Measurements from ENCODE around the gene BCR. TPM values are rescaled to one million over a fixed set of nuclear protein-coding genes. Genes with fewer than 3 reads are reported as not detected.
A peak's percentile ranks its signal among the peaks of the same experiment; 100 is the strongest.
"Not testable (repeated sequence)": the region's sequence is repeated elsewhere in the genome, so short reads cannot be mapped to it uniquely, and the experiment has no call there.

BCR gene
- total RNA-seq, 1 experiment from 2014 or later, result 129 TPM

DNA sequence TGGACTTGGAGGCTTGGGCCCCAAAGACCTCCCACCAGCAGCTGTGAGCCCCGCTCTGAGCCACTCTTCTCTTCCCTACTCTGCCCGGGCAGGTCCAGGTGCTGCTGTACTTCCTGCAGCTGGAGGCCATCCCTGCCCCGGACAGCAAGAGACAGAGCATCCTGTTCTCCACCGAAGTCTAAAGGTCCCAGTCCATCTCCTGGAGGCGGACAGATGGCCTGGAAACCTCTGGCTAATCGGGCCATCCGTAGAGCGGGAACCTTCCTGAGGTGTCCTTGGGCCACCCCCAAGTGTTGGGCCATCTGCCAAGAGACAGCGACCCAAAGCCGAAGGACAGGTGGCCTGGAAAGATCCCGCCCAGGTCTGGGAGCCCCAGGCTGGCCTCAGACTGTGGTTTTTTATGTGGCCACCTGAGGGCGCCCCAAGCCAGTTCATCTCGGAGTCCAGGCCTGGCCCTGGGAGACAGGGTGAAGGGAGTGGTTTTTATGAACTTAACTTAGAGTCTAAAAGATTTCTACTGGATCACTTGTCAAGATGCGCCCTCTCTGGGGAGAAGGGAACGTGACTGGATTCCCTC is 135.1 kb downstream of the BCR start:
- peaks cover 3% of the 10 kb centered on the region for H3K4me1 Mint-ChIP-seq
- no peaks in the 10 kb centered on the region for H3K9me3 Mint-ChIP-seq
- H3K27me3 Mint-ChIP-seq (ENCODE audit: low read depth), result no peaks in the 10 kb centered on the region
- TF ChIP-seq SMAD3 (CRISPR knock-in tag; IDR thresholded peaks at IDR 0.05; ENCODE audit: borderline replicate concordance) (no peak), PRRX2 (CRISPR knock-in tag; IDR thresholded peaks at IDR 0.05) (no peak), TCF7 (CRISPR knock-in tag; IDR thresholded peaks at IDR 0.05; ENCODE audit: low read depth) (no peak)
- TF ChIP-seq, protein P1, sequence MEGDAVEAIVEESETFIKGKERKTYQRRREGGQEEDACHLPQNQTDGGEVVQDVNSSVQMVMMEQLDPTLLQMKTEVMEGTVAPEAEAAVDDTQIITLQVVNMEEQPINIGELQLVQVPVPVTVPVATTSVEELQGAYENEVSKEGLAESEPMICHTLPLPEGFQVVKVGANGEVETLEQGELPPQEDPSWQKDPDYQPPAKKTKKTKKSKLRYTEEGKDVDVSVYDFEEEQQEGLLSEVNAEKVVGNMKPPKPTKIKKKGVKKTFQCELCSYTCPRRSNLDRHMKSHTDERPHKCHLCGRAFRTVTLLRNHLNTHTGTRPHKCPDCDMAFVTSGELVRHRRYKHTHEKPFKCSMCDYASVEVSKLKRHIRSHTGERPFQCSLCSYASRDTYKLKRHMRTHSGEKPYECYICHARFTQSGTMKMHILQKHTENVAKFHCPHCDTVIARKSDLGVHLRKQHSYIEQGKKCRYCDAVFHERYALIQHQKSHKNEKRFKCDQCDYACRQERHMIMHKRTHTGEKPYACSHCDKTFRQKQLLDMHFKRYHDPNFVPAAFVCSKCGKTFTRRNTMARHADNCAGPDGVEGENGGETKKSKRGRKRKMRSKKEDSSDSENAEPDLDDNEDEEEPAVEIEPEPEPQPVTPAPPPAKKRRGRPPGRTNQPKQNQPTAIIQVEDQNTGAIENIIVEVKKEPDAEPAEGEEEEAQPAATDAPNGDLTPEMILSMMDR (IDR thresholded peaks at IDR 0.05), result peak; percentile 50; the same call in 1 of the 2 replicates
- ATAC-seq (peak; percentile 78), DNase-seq (ENCODE audit: low spot score) (peak; percentile 83)
- CTCF ChIA-PET, result interaction anchor here (1.1 to 2.2 kb wide), 4 partner anchors 61 to 158 kb away, joined by 3 to 14 read pairs (median 8); no protein-coding TSS in a partner anchor
- peak overlapping the region; percentile 57; the same call in 1 of the 2 replicates for H3K27ac Mint-ChIP-seq
- POLR2A ChIA-PET, result no interaction called here
- peaks cover 11% of the 10 kb centered on the region for H3K36me3 Mint-ChIP-seq
- H3K4me3 Mint-ChIP-seq, result no peak overlapping the region

DNA sequence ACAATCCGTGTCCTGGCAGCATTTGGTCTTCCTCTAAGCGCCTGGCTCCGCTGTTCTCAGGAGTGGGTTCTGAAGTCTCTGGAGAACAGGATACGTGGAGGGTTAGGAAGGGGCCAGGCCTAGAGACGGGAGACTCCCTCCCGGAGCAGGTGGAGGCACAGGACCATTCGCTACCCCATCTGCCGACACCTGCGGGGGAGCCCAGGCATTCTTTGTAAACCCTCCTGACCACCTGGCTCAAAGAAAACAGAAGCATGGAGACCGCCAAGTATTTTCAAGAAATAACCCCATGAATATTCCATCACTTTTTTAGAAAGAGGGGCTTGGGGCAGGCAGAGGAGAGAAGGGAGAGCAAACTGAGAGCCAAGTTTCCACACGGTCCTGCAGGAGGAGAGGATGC is 136.3 kb downstream of the BCR start:
- H3K4me1 Mint-ChIP-seq; H3K9me3 Mint-ChIP-seq; DNase-seq (ENCODE audit: low spot score); H3K4me3 Mint-ChIP-seq; H3K27ac Mint-ChIP-seq; H3K27me3 Mint-ChIP-seq (ENCODE audit: low read depth); CTCF ChIA-PET; ATAC-seq; POLR2A ChIA-PET: not testable (repeated sequence)
- H3K36me3 Mint-ChIP-seq, result peaks cover 11% of the 10 kb centered on the region

DNA sequence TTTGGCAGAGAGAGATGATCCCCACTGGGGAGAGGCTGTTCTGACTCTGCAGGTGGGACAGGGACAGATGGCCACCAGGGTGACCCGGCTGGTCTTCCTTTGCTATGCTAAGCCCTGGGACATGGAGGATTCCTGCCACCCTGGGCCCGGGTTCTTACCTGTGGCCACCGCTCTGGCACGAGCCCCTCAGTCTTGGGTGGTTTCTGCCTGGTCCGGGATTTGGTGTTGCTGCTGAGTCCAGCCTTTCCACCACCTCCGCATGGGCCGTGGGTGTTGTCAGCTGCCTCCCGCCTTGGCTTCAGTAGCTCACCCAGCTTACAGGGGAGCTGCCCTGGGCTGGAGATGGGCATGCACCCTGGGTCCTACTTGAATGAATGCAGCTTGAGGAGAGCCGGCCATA is 138.0 kb downstream of the BCR start:
- H3K27ac Mint-ChIP-seq; H3K4me3 Mint-ChIP-seq; POLR2A ChIA-PET; H3K9me3 Mint-ChIP-seq; DNase-seq (ENCODE audit: low spot score); H3K27me3 Mint-ChIP-seq (ENCODE audit: low read depth); H3K4me1 Mint-ChIP-seq; CTCF ChIA-PET; ATAC-seq: not testable (repeated sequence)
- H3K36me3 Mint-ChIP-seq, result peaks cover 11% of the 10 kb centered on the region

DNA sequence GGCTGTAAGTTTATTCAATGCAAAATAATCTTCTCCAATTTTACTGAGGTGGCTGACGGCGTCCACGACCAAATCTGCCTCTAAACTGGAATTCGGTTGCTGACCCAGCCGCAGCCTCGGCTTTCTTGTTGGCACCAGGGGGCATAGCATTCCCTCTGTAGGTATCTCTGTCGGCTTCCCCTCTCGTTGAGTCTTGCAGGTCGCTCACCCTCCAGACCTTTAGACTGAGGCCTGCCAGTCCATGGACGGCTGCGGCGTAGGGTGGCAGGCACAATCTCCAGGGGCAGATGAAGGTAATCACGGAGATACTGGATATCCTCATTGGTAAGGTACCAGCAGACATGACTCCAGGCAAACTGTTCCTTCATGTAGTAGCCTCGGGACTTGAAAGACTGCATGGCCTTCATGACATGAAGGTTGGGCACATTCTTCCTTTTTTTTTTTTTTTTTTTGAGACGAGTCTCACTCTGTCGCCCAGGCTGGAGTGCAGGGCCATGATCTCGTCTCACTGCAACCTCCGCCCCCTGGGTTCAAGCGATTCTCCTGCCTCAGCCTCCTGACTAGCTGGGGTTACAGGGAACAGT is 142.3 kb downstream of the BCR start:
- DNase-seq (ENCODE audit: low spot score), result peak; percentile 50
- peaks cover 14% of the 10 kb centered on the region for H3K4me1 Mint-ChIP-seq
- H3K27me3 Mint-ChIP-seq (ENCODE audit: low read depth); H3K4me3 Mint-ChIP-seq; H3K36me3 Mint-ChIP-seq; H3K9me3 Mint-ChIP-seq; H3K27ac Mint-ChIP-seq; ATAC-seq; POLR2A ChIA-PET: not testable (repeated sequence)
- CTCF ChIA-PET, result interaction anchor here (0.7 to 3.4 kb wide), 3 partner anchors 63 to 269 kb away, joined by 4 to 28 read pairs (median 4); no protein-coding TSS in a partner anchor

DNA sequence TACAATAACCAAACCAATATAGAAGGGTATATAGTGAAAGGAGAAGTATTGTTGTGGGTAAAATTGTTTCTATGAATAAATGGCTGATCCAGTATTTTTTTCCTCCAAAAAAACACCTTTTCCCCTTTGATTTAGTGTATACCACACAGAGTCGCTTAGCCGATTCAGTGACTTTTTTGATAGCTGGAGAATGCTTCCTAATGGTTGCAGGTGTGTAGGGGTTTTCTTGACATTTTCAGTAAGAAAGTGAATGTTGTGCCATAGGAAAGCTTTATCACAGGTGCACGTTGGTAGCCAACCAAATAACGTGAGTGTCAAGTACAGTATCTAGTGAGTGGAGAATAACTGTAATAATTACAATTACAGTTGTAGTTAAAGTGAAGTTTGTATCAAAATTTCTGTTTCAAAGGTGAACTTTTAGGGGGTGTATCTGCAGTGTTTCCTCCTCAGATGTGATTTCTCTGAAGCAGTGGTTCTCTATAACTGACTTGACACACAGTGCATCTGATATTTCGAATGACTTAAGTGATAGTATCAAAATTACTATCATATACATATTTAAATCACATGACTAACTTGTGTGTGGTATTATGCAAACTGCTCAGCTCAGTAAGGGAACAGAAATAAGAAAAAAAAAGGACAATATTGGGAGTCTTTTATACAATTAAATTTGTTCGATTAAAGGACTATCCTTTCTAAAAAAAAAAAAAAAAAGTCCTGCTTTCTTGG is 143.8 kb downstream of the BCR start:
- H3K27me3 Mint-ChIP-seq (ENCODE audit: low read depth); H3K27ac Mint-ChIP-seq; H3K4me3 Mint-ChIP-seq; DNase-seq (ENCODE audit: low spot score); H3K9me3 Mint-ChIP-seq; H3K36me3 Mint-ChIP-seq; ATAC-seq; POLR2A ChIA-PET: not testable (repeated sequence)
- peaks cover 14% of the 10 kb centered on the region for H3K4me1 Mint-ChIP-seq
- CTCF ChIA-PET, result interaction anchor here (0.6 to 3.4 kb wide), 4 partner anchors 62 to 519 kb away, joined by 3 to 28 read pairs (median 8); no protein-coding TSS in a partner anchor

DNA sequence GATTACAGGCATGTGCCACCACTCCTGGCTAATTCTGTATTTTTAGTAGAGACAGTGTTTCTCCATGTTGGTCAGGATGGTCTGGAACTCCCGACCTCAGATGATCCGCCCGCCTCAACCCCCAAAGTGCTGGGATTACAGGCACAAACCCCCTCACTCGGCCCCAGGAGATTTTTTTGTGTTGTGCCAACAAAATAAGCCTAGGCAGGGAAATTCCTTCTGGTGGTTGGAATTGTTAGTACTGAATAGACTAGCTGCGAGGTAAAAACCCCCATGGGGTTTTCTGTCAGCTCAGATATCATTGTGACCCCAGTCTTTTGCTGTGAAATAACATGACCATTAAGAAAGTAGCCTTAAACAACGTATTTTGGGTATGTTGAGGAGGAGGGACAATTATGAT is 144.9 kb downstream of the BCR start:
- Mint-ChIP-seq H3K4me1 (peaks cover 14% of the 10 kb centered on the region), H3K9me3 (no peaks in the 10 kb centered on the region), H3K27ac (no peak overlapping the region), H3K27me3 (ENCODE audit: low read depth) (no peaks in the 10 kb centered on the region), H3K4me3 (no peak overlapping the region), H3K36me3 (no peaks in the 10 kb centered on the region)
- no peak for ATAC-seq
- CTCF ChIA-PET, result interaction anchor here (1.0 to 1.2 kb wide), 3 partner anchors 60 to 266 kb away, joined by 3 to 13 read pairs (median 3); partner anchors contain the start of gene RAB36
- DNase-seq (ENCODE audit: low spot score), result no peak
- POLR2A ChIA-PET, result no interaction called here
- TF ChIP-seq ZNF138 (CRISPR knock-in tag; conservative IDR thresholded peaks at IDR 0.05) (no peak), GABPB1 (CRISPR knock-in tag; IDR thresholded peaks at IDR 0.05) (no peak), SMAD4 (CRISPR knock-in tag; IDR thresholded peaks at IDR 0.05) (no peak), TEAD1 (CRISPR knock-in tag; IDR thresholded peaks at IDR 0.05) (no peak), CREM (CRISPR knock-in tag; IDR thresholded peaks at IDR 0.05) (no peak)
- TF ChIP-seq, protein P2, sequence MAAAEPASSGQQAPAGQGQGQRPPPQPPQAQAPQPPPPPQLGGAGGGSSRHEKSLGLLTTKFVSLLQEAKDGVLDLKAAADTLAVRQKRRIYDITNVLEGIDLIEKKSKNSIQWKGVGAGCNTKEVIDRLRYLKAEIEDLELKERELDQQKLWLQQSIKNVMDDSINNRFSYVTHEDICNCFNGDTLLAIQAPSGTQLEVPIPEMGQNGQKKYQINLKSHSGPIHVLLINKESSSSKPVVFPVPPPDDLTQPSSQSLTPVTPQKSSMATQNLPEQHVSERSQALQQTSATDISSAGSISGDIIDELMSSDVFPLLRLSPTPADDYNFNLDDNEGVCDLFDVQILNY (CRISPR knock-in tag; IDR thresholded peaks at IDR 0.05), result no peak
- TF ChIP-seq, protein P3, sequence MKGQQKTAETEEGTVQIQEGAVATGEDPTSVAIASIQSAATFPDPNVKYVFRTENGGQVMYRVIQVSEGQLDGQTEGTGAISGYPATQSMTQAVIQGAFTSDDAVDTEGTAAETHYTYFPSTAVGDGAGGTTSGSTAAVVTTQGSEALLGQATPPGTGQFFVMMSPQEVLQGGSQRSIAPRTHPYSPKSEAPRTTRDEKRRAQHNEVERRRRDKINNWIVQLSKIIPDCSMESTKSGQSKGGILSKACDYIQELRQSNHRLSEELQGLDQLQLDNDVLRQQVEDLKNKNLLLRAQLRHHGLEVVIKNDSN (CRISPR knock-in tag; IDR thresholded peaks at IDR 0.05), result no peak
- TF ChIP-seq, protein P4, sequence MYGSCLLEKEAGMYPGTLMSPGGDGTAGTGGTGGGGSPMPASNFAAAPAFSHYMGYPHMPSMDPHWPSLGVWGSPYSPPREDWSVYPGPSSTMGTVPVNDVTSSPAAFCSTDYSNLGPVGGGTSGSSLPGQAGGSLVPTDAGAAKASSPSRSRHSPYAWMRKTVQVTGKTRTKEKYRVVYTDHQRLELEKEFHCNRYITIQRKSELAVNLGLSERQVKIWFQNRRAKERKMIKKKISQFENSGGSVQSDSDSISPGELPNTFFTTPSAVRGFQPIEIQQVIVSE (CRISPR knock-in tag; IDR thresholded peaks at IDR 0.05; ENCODE audit: borderline replicate concordance), result no peak
- TF ChIP-seq, protein P5, sequence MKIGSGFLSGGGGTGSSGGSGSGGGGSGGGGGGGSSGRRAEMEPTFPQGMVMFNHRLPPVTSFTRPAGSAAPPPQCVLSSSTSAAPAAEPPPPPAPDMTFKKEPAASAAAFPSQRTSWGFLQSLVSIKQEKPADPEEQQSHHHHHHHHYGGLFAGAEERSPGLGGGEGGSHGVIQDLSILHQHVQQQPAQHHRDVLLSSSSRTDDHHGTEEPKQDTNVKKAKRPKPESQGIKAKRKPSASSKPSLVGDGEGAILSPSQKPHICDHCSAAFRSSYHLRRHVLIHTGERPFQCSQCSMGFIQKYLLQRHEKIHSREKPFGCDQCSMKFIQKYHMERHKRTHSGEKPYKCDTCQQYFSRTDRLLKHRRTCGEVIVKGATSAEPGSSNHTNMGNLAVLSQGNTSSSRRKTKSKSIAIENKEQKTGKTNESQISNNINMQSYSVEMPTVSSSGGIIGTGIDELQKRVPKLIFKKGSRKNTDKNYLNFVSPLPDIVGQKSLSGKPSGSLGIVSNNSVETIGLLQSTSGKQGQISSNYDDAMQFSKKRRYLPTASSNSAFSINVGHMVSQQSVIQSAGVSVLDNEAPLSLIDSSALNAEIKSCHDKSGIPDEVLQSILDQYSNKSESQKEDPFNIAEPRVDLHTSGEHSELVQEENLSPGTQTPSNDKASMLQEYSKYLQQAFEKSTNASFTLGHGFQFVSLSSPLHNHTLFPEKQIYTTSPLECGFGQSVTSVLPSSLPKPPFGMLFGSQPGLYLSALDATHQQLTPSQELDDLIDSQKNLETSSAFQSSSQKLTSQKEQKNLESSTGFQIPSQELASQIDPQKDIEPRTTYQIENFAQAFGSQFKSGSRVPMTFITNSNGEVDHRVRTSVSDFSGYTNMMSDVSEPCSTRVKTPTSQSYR (CRISPR knock-in tag; IDR thresholded peaks at IDR 0.05), result no peak

All from WTC11 (cell line).